Stomach (tissue), 4 donors: ENCODE measurements around the gene ASPDH.

Experiments used
- EP300 ChIP-seq: sonication (generic); formaldehyde crosslinking; IDR thresholded peaks from one replicate; pipeline ENCODE4 v1.6.1; 2017; ENCODE audit warnings: antibody characterized with exemption
- POLR2A ChIP-seq, 4 donors: fragments of 450-650 bp; IDR thresholded peaks; one replicate each; pipeline ENCODE4 v1.6.1; 2016; ENCODE audit warnings: antibody characterized with exemption in 4 of 4, control low read depth in 2 of 4, mild to moderate bottlenecking in 1 of 4, moderate library complexity in 1 of 4
- POLR2AphosphoS5 ChIP-seq, 3 donors: sonication (generic); formaldehyde crosslinking; IDR thresholded peaks; one replicate each; pipeline ENCODE4 v1.6.1; 2016; ENCODE audit warnings: antibody characterized with exemption in 3 of 3
- TF ChIP-seq, protein P1 (sequence below), 7 experiments: fragments of 450-650 bp in 4 of 7; fragments of 200-600 bp in 3 of 7; sonication (generic) in 3 of 7; IDR thresholded peaks; one replicate each; pipeline ENCODE4 v1.5.1; 2016 to 2019; ENCODE audit warnings: antibody characterized with exemption in 7 of 7, control low read depth in 2 of 7, mild to moderate bottlenecking in 1 of 7

DNA sequence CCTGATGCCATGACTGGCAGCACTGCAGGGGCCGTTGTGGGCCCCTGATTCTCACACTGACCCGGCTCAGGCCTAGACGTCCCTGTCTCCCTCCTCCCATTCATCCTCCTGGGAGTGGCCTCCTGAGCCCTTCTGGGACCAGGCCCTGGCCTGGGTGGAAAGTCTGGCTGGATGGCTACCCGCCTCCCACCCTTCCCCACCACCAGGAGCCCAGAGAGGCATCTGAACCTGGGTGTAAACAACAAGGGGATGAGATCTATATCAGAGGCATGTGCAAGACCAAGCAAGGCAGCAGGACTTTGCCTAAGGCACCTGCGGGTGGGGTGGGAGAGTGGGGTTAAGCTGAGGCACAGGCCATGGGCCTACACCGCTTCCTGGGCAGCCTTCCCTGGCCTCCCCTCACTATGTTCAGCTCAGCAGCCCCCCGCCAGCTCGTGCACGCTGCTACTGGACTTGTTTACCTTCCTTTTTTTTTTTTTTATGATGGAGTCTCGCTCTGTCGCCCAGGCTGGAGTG, 22.0 kb upstream of the ASPDH start:
- TF ChIP-seq, protein P1, sequence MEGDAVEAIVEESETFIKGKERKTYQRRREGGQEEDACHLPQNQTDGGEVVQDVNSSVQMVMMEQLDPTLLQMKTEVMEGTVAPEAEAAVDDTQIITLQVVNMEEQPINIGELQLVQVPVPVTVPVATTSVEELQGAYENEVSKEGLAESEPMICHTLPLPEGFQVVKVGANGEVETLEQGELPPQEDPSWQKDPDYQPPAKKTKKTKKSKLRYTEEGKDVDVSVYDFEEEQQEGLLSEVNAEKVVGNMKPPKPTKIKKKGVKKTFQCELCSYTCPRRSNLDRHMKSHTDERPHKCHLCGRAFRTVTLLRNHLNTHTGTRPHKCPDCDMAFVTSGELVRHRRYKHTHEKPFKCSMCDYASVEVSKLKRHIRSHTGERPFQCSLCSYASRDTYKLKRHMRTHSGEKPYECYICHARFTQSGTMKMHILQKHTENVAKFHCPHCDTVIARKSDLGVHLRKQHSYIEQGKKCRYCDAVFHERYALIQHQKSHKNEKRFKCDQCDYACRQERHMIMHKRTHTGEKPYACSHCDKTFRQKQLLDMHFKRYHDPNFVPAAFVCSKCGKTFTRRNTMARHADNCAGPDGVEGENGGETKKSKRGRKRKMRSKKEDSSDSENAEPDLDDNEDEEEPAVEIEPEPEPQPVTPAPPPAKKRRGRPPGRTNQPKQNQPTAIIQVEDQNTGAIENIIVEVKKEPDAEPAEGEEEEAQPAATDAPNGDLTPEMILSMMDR (IDR thresholded peaks at IDR 0.05): no peak
- no peak for TF ChIP-seq POLR2AphosphoS5 (IDR thresholded peaks at IDR 0.05)
- TF ChIP-seq POLR2A (IDR thresholded peaks at IDR 0.05): no peak
- TF ChIP-seq EP300: no peak
